Loucy (cell line): ENCODE results near the gene FRAS1.

Source experiments
- H2AFZ ChIP-seq: fragments of 200-600 bp; sonication (generic); 2 replicates; pipeline ENCODE4 v1.6.0; 2016; ENCODE audit warnings: antibody characterized with exemption, mild to moderate bottlenecking, low read length, moderate library complexity
- H3F3A ChIP-seq: fragments of 200-600 bp; 2 replicates; pipeline ENCODE4 v1.6.0; 2016; ENCODE audit warnings: antibody characterized with exemption, low read depth, mild to moderate bottlenecking
- H3K27me3 ChIP-seq: fragments of 200-600 bp; sonication (generic); 2 replicates; pipeline ENCODE4 v1.6.1; 2014; ENCODE audit warnings: low read length, mild to moderate bottlenecking; ENCODE audit not compliant: insufficient read depth, poor library complexity, severe bottlenecking
- H3K36me3 ChIP-seq: fragments of 200-600 bp; sonication (generic); 2 replicates; pipeline ENCODE4 v1.6.1; 2016; ENCODE audit warnings: low read length; ENCODE audit not compliant: insufficient read depth
- H3K4me1 ChIP-seq: fragments of 200-600 bp; sonication (generic); 2 replicates; pipeline ENCODE4 v1.5.1; 2014; ENCODE audit warnings: low read length, mild to moderate bottlenecking; ENCODE audit not compliant: insufficient read depth, poor library complexity, severe bottlenecking
- H3K4me2 ChIP-seq: fragments of 200-600 bp; sonication (generic); 2 replicates; pipeline ENCODE4 v1.6.0; 2014; ENCODE audit warnings: antibody characterized with exemption, low read length, low read depth, mild to moderate bottlenecking; ENCODE audit not compliant: poor library complexity, severe bottlenecking
- H3K4me3 ChIP-seq: fragments of 200-600 bp; sonication (generic); 2 replicates; pipeline ENCODE4 v1.5.1; 2014; ENCODE audit warnings: low read length, mild to moderate bottlenecking, mixed read lengths; ENCODE audit not compliant: poor library complexity, severe bottlenecking
- H3K79me2 ChIP-seq: fragments of 200-600 bp; sonication (generic); 2 replicates; pipeline ENCODE4 v1.6.1; 2014; ENCODE audit warnings: low read length; ENCODE audit not compliant: insufficient read depth
- H3K9ac ChIP-seq: fragments of 200-600 bp; sonication (generic); 2 replicates; pipeline ENCODE4 v1.6.0; 2014; ENCODE audit warnings: mild to moderate bottlenecking, low read depth, low read length, moderate library complexity; ENCODE audit not compliant: poor library complexity, severe bottlenecking
- H3K9me2 ChIP-seq: fragments of 200-600 bp; sonication (generic); replicated peaks from 2 replicates; pipeline ENCODE4 v1.6.1; 2016; ENCODE audit warnings: low read depth, low read length, mixed read lengths
- H3K9me3 ChIP-seq: fragments of 200-600 bp; sonication (generic); 2 replicates; pipeline ENCODE4 v1.6.1; 2014; ENCODE audit warnings: mild to moderate bottlenecking, antibody characterized with exemption, low read length, low read depth; ENCODE audit not compliant: insufficient read depth
- H4K20me1 ChIP-seq: fragments of 200-600 bp; sonication (generic); 2 replicates; pipeline ENCODE4 v1.6.0; 2014; ENCODE audit warnings: antibody characterized with exemption, low read length, mild to moderate bottlenecking; ENCODE audit not compliant: insufficient read depth, poor library complexity, severe bottlenecking
- CTCF ChIP-seq: fragments of 200-600 bp; sonication (generic); conservative IDR thresholded peaks from 2 replicates; pipeline ENCODE4 v1.5.1; 2014; ENCODE audit warnings: mild to moderate bottlenecking, antibody characterized with exemption, low read length
- EZH2phosphoT487 ChIP-seq: fragments of 200-600 bp; IDR thresholded peaks from 2 replicates; pipeline ENCODE4 v1.6.1; 2018; ENCODE audit warnings: antibody characterized with exemption, mild to moderate bottlenecking, moderate library complexity, borderline replicate concordance

FRAS1 gene

GRCh38 chr4:78510681-78511080 lies 453.6 kb downstream of the FRAS1 start:
- Histone ChIP-seq H3K9me2 (no peaks in the 10 kb centered on the region), H3K9ac (no peak overlapping the region), H3K79me2 (no peaks in the 10 kb centered on the region), H3K9me3 (no peaks in the 10 kb centered on the region), H3K4me2 (no peak overlapping the region), H3F3A (no peaks in the 10 kb centered on the region), H4K20me1 (no peaks in the 10 kb centered on the region), H2AFZ (no peak overlapping the region), H3K27me3 (no peaks in the 10 kb centered on the region), H3K4me3 (no peak overlapping the region), H3K36me3 (no peaks in the 10 kb centered on the region), H3K4me1 (peaks cover 7% of the 10 kb centered on the region)
- TF ChIP-seq EZH2phosphoT487 (no peak), CTCF (no peak)

- Histone ChIP-seq H3K36me3 (no peaks in the 10 kb centered on the region), H3K4me3 (no peak overlapping the region), H3F3A (no peaks in the 10 kb centered on the region), H4K20me1 (no peaks in the 10 kb centered on the region), H3K4me2 (no peak overlapping the region), H3K9ac (no peak overlapping the region), H3K4me1 (peaks cover 7% of the 10 kb centered on the region), H3K9me3 (no peaks in the 10 kb centered on the region), H3K79me2 (no peaks in the 10 kb centered on the region), H3K9me2 (no peaks in the 10 kb centered on the region), H3K27me3 (no peaks in the 10 kb centered on the region), H2AFZ (no peak overlapping the region)
- no peak for TF ChIP-seq CTCF
- TF ChIP-seq EZH2phosphoT487 = no peak
Observed at GRCh38 chr4:78512357-78512920, 455.3 kb downstream of the FRAS1 start.

GRCh38 chr4:78513411-78513975 lies 456.4 kb downstream of the FRAS1 start:
- Histone ChIP-seq H3K79me2 (no peaks in the 10 kb centered on the region), H3F3A (no peaks in the 10 kb centered on the region), H3K27me3 (no peaks in the 10 kb centered on the region), H3K4me3 (no peak overlapping the region), H3K4me2 (no peak overlapping the region), H3K9ac (no peak overlapping the region), H3K9me2 (no peaks in the 10 kb centered on the region), H3K4me1 (peaks cover 7% of the 10 kb centered on the region), H2AFZ (no peak overlapping the region), H4K20me1 (no peaks in the 10 kb centered on the region), H3K9me3 (no peaks in the 10 kb centered on the region), H3K36me3 (no peaks in the 10 kb centered on the region)
- TF ChIP-seq CTCF (no peak), EZH2phosphoT487 (no peak)
